Effector memory CD8-positive, alpha-beta T cell (primary cell): ENCODE data around the gene AP2A1.
"Not testable (repeated sequence)": the region's sequence is repeated elsewhere in the genome, so short reads cannot be mapped to it uniquely, and the experiment has no call there.

ENCODE experiments used
- ATAC-seq: fragments of 150-1000 bp; cut with Tn5 transposase; replicated peaks from 2 replicates; pipeline ENCODE4 v1.10.0; 2021; ENCODE audit warnings: mild to moderate bottlenecking, moderate library complexity
- DNase-seq, 3 experiments: peaks; one replicate each; pipeline ENCODE4 v3.0.0; 2021
- H3K27ac Mint-ChIP-seq, 2 donors: one replicate each; pipeline ENCODE4 v1.8.0; 2022; ENCODE audit warnings: mild to moderate bottlenecking in 2 of 2, mixed read lengths in 2 of 2, moderate library complexity in 2 of 2
- H3K27me3 Mint-ChIP-seq, 2 donors: one replicate each; pipeline ENCODE4 v1.8.0; 2022; ENCODE audit warnings: mixed read lengths in 2 of 2
- H3K36me3 Mint-ChIP-seq: one replicate; pipeline ENCODE4 v1.8.0; 2022; ENCODE audit warnings: mild to moderate bottlenecking, moderate library complexity, mixed read lengths; ENCODE audit not compliant: insufficient read depth
- H3K4me1 Mint-ChIP-seq, 2 donors: one replicate each; pipeline ENCODE4 v1.8.0; 2022; ENCODE audit warnings: low read depth in 2 of 2, mixed read lengths in 2 of 2
- H3K4me3 Mint-ChIP-seq, 2 donors: one replicate each; pipeline ENCODE4 v1.8.0; 2022; ENCODE audit warnings: mild to moderate bottlenecking in 2 of 2, mixed read lengths in 2 of 2, moderate library complexity in 2 of 2
- H3K9me3 Mint-ChIP-seq, 2 donors: one replicate each; pipeline ENCODE4 v1.8.0; 2022; ENCODE audit warnings: mixed read lengths in 2 of 2

AP2A1 gene

DNA sequence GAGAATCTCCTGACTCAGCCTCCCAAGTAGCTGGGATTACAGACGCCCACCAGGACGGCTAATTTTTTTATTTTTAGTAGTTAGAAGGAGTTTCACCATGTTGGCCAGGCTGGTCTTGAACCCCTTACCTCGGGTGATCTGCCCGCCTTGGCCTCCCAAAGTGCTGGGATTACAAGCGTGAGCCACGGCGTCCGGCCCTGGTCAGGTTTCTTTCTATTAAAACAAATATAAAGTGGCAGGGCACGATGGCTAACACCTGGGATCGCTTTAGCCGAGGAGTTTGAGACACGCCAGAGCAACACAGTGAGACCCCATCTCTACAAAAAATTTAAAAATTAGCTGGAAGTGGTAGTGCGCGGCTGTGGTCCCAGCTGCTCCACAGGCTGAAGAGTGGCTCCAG is 49.8 kb downstream of the AP2A1 start:
- ATAC-seq, result no peak
- no peak for DNase-seq
- H3K36me3 Mint-ChIP-seq, result peaks cover 62% of the 10 kb centered on the region
- H3K27ac Mint-ChIP-seq, result peak overlapping the region; percentile 100
- peaks cover 32 to 36% of the 10 kb centered on the region in 2 donors for H3K4me1 Mint-ChIP-seq
- H3K9me3 Mint-ChIP-seq, result no peaks in the 10 kb centered on the region
- no peak overlapping the region for H3K4me3 Mint-ChIP-seq
- H3K27me3 Mint-ChIP-seq, result no peaks in the 10 kb centered on the region

GRCh38 chr19:49817964-49818648 is 51.3 kb downstream of the AP2A1 start, which contains the start of gene MED25:
TSS of gene MED25 (plus strand) at chr19:49818289. CDS start at chr19:49818342, 53 bp downstream.
- Mint-ChIP-seq H3K36me3 (peaks cover 55% of the 10 kb centered on the region), H3K4me3 (peak within 1 kb of the TSS; percentile 99), H3K27ac (peak within 1 kb of the TSS; percentile 100), H3K4me1 (peaks cover 23 to 28% of the 10 kb centered on the region in 2 donors), H3K27me3 (no peaks in the 10 kb centered on the region), H3K9me3 (no peaks in the 10 kb centered on the region)
- DNase-seq (peak; percentile 87 to 93 (median 88)), ATAC-seq (peak; percentile 53)

- ATAC-seq (no peak), DNase-seq (no peak)
- Mint-ChIP-seq H3K36me3 (peaks cover 53% of the 10 kb centered on the region), H3K4me1 (peaks cover 18 to 30% of the 10 kb centered on the region in 2 donors), H3K9me3 (no peaks in the 10 kb centered on the region), H3K27ac (peak overlapping the region; percentile 100), H3K27me3 (no peaks in the 10 kb centered on the region), H3K4me3 (peak overlapping the region; percentile 99)
These were observed 52.0 kb downstream of the AP2A1 start for GRCh38 chr19:49818649-49819370.

DNA sequence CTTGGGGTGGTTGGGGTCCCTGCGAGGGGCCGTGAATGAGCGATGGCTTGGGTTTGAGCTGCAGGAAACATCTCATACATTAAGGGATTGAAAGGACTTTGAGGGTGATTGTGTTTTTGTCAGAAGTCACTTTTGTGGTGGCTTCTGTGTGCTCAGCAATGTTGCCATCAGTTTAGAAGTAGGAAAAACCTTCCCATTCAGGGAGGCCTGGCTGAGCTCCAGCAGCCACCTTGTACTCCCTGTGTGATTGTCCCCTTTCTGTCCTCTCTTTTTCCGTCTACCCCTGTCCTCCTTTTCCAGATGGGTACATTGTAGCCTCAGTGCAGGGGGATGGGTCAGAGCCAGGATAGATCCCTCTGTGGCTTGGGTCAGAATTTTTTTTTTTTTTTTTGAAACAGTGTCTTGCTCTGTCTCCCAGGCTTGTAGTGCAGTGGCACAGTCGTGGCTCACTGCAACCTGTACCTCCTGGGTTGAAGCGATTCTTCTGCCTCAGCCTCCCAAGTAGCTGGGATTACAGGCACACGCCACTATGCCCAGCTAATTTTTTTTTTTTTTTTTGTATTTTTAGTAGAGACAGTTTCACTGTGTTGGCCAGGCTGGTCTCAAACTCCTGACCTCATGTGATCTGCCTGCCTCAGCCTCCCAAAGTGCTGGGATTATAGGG is 52.8 kb downstream of the AP2A1 start:
- not testable (repeated sequence) for H3K27me3 Mint-ChIP-seq, H3K9me3 Mint-ChIP-seq, DNase-seq, ATAC-seq
- Mint-ChIP-seq H3K4me3 (peak overlapping the region; percentile 99), H3K4me1 (peaks cover 12 to 25% of the 10 kb centered on the region in 2 donors), H3K27ac (peak overlapping the region; percentile 100), H3K36me3 (peaks cover 50% of the 10 kb centered on the region)

DNA sequence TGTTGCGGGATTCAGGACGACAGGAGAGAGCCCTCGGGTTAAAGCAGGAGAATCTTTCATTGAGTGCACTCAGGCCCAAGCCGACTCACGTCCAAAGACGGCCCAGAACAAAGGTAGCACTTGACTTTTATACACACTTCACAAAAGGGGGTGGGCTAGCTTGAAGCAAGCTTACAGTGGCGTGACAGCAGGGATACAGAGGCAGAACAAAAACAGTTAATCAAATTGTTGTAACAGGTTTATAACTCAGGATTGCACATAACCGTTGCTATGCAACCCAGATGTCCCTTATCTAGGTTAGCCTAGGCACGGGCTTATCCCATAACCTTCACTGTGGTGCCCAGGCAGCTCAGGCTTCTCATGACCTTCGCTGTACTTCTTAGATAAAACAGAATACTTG is 53.3 kb downstream of the AP2A1 start:
- Mint-ChIP-seq H3K27me3 (no peaks in the 10 kb centered on the region), H3K4me3 (peak overlapping the region in 1 of 2 donors; percentile 99), H3K9me3 (no peaks in the 10 kb centered on the region), H3K4me1 (peaks cover 10 to 23% of the 10 kb centered on the region in 2 donors), H3K36me3 (peaks cover 52% of the 10 kb centered on the region), H3K27ac (peak overlapping the region in 1 of 2 donors; percentile 100)
- no peak for ATAC-seq
- no peak for DNase-seq

GRCh38 chr19:49823472-49823871 is 56.7 kb downstream of the AP2A1 start:
- no peak for DNase-seq
- peaks cover 16 to 23% of the 10 kb centered on the region in 2 donors for H3K4me1 Mint-ChIP-seq
- no peak overlapping the region for H3K4me3 Mint-ChIP-seq

GRCh38 chr19:49824662-49825061 is 57.9 kb downstream of the AP2A1 start:
- Mint-ChIP-seq H3K36me3 (peaks cover 48% of the 10 kb centered on the region), H3K4me1 (peaks cover 10 to 18% of the 10 kb centered on the region in 2 donors), H3K27ac (no peak overlapping the region)

More at GRCh38 chr19:49823472-49823871, 56.7 kb downstream of the AP2A1 start:
- ATAC-seq, result no peak
- Mint-ChIP-seq H3K9me3 (no peaks in the 10 kb centered on the region), H3K27ac (no peak overlapping the region), H3K36me3 (peaks cover 54% of the 10 kb centered on the region), H3K27me3 (no peaks in the 10 kb centered on the region)

GRCh38 chr19:49827034-49827433 is 60.2 kb downstream of the AP2A1 start:
- Mint-ChIP-seq H3K4me3 (no peak overlapping the region), H3K36me3 (peaks cover 46% of the 10 kb centered on the region), H3K4me1 (peaks cover 9 to 14% of the 10 kb centered on the region in 2 donors), H3K9me3 (no peaks in the 10 kb centered on the region), H3K27me3 (no peaks in the 10 kb centered on the region), H3K27ac (peak overlapping the region; percentile 72 to 75)
- ATAC-seq (no peak), DNase-seq (no peak)

More at GRCh38 chr19:49824662-49825061, 57.9 kb downstream of the AP2A1 start:
- no peak for ATAC-seq
- no peak for DNase-seq
- no peaks in the 10 kb centered on the region for H3K9me3 Mint-ChIP-seq
- H3K4me3 Mint-ChIP-seq, result no peak overlapping the region
- H3K27me3 Mint-ChIP-seq, result no peaks in the 10 kb centered on the region

DNA sequence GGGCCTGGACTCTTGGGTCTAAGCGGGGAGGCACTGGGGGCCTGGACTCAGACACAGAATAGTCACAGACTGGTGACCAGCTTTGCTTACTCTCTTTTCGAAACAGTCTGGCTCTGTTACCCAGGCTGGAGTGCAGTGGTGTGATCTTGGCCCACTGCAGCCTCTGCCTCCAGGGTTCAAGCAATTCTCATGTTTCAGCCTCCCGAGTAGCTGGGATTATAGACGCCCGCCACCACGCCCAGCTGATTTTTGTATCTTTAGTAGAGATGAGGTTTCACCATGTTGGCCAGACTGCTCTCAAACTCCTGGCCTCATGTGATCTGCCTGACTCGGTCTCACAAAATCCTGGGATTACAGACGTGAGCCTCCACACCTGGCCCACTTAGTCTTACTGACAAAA is 62.4 kb downstream of the AP2A1 start:
- Mint-ChIP-seq H3K9me3 (no peaks in the 10 kb centered on the region), H3K36me3 (peaks cover 57% of the 10 kb centered on the region), H3K4me1 (peaks cover 9 to 10% of the 10 kb centered on the region in 2 donors), H3K27me3 (no peaks in the 10 kb centered on the region), H3K4me3 (no peak overlapping the region), H3K27ac (no peak overlapping the region)
- ATAC-seq (no peak), DNase-seq (no peak)

DNA sequence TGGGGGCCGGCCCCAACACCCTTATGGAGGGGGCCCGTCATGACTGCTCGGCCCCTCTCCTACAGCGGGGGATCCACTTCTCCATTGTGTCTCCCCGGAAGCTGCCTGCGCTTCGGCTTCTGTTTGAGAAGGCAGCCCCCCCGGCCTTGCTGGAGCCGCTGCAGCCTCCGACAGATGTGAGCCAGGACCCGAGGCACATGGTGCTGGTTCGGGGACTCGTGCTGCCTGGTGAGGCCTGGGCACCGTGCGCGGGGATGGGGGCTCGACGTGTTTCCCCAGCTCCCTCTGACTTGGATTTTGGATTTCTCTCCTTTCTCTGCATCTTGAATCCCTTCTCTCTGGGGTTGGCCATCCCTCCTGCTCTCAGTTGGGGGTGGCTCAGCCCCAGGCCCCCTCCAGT is 62.9 kb downstream of the AP2A1 start:
- H3K36me3 Mint-ChIP-seq, result peaks cover 57% of the 10 kb centered on the region
- H3K27me3 Mint-ChIP-seq, result no peaks in the 10 kb centered on the region
- no peak overlapping the region for H3K27ac Mint-ChIP-seq
- peaks cover 9 to 10% of the 10 kb centered on the region in 2 donors for H3K4me1 Mint-ChIP-seq
- no peak for ATAC-seq
- no peaks in the 10 kb centered on the region for H3K9me3 Mint-ChIP-seq
- no peak for DNase-seq
- no peak overlapping the region for H3K4me3 Mint-ChIP-seq

DNA sequence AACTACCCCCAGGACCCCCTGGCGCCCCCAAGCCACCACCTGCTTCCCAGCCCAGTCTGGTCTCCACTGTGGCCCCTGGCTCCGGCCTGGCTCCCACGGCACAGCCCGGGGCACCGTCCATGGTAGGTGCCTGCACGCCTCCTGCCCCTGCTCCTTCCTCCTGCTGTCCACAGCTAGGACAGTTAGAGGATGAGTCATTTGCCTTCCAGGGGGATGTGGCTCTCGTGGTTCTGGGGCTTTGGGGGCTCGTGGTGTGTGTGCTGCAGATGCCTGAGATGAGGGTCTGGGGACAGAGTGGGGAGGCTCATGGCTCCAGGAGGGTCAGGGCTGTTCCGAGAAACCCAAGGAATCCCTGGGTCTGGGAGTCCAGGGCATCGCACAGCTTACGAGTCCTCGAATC is 64.0 kb downstream of the AP2A1 start:
- DNase-seq, result no peak
- Mint-ChIP-seq H3K27me3 (no peaks in the 10 kb centered on the region), H3K36me3 (peaks cover 61% of the 10 kb centered on the region), H3K4me1 (peaks cover 9 to 10% of the 10 kb centered on the region in 2 donors), H3K9me3 (no peaks in the 10 kb centered on the region), H3K27ac (peak overlapping the region in 1 of 2 donors; percentile 26), H3K4me3 (no peak overlapping the region)
- ATAC-seq, result no peak

GRCh38 chr19:49831592-49831991 is 64.8 kb downstream of the AP2A1 start:
- Mint-ChIP-seq H3K27ac (peak overlapping the region in 1 of 2 donors; percentile 35), H3K36me3 (peaks cover 53% of the 10 kb centered on the region), H3K27me3 (no peaks in the 10 kb centered on the region), H3K9me3 (no peaks in the 10 kb centered on the region), H3K4me1 (peaks cover 4 to 5% of the 10 kb centered on the region in 2 donors), H3K4me3 (peak overlapping the region in 1 of 2 donors; percentile 17)
- ATAC-seq (no peak), DNase-seq (no peak)

- H3K4me3 Mint-ChIP-seq, result no peak overlapping the region
- peaks cover 56% of the 10 kb centered on the region for H3K36me3 Mint-ChIP-seq
- H3K27me3 Mint-ChIP-seq, result no peaks in the 10 kb centered on the region
- H3K27ac Mint-ChIP-seq, result peak overlapping the region in 1 of 2 donors; percentile 20
- ATAC-seq, result no peak
- no peaks in the 10 kb centered on the region for H3K9me3 Mint-ChIP-seq
- DNase-seq, result no peak
- peaks cover 3 to 5% of the 10 kb centered on the region in 2 donors for H3K4me1 Mint-ChIP-seq
These were observed 65.8 kb downstream of the AP2A1 start for GRCh38 chr19:49832556-49832955.
